Measurements from ENCODE around the gene ZCCHC14.

The ZCCHC14 gene

DNA sequence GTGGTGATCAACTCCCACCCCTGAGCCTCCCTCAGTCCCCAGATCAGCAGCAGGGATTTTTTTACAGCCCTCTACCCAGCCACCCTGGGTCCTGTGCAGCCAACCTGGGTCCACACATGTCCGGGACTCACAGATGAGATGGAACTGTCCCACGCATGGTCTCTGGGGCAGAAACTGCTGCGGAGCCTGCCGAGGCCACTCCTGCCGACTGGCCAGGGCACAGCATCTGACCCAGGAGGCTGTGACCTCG, 48.0 kb upstream of the ZCCHC14 start:
- Histone ChIP-seq H3F3A (ENCODE audit: control insufficient read depth, insufficient read depth) (no peaks in the 10 kb centered on the region), H3K9me2 (replicated peaks; ENCODE audit: control insufficient read depth, low read length) (no peaks in the 10 kb centered on the region), H3K79me2 (ENCODE audit: control insufficient read depth, low read length) (no peaks in the 10 kb centered on the region), H3K27ac (ENCODE audit: low read depth, low read length) (no peak overlapping the region), H3K4me2 (ENCODE audit: low read length) (no peak overlapping the region), H4K20me1 (ENCODE audit: control insufficient read depth, insufficient read depth, low read depth, low read length) (no peaks in the 10 kb centered on the region), H3K4me3 (ENCODE audit: low read length) (no peak overlapping the region), H3K4me1 (ENCODE audit: control insufficient read depth, low read length) (no peaks in the 10 kb centered on the region), H3K36me3 (ENCODE audit: control insufficient read depth, low read length) (no peaks in the 10 kb centered on the region), H3K27me3 (ENCODE audit: control insufficient read depth, low read length) (peaks cover 9% of the 10 kb centered on the region; the same call in 1 of the 2 replicates), H3K9me3 (ENCODE audit: control insufficient read depth, insufficient read depth, low read length) (no peaks in the 10 kb centered on the region)
- TF ChIP-seq, protein P1, sequence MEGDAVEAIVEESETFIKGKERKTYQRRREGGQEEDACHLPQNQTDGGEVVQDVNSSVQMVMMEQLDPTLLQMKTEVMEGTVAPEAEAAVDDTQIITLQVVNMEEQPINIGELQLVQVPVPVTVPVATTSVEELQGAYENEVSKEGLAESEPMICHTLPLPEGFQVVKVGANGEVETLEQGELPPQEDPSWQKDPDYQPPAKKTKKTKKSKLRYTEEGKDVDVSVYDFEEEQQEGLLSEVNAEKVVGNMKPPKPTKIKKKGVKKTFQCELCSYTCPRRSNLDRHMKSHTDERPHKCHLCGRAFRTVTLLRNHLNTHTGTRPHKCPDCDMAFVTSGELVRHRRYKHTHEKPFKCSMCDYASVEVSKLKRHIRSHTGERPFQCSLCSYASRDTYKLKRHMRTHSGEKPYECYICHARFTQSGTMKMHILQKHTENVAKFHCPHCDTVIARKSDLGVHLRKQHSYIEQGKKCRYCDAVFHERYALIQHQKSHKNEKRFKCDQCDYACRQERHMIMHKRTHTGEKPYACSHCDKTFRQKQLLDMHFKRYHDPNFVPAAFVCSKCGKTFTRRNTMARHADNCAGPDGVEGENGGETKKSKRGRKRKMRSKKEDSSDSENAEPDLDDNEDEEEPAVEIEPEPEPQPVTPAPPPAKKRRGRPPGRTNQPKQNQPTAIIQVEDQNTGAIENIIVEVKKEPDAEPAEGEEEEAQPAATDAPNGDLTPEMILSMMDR (IDR thresholded peaks at IDR 0.05; ENCODE audit: low read depth, low read length, poor library complexity, severe bottlenecking) = no peak
- no peak for TF ChIP-seq EZH2phosphoT487 (IDR thresholded peaks at IDR 0.05; ENCODE audit: borderline replicate concordance, low read length)

DNA sequence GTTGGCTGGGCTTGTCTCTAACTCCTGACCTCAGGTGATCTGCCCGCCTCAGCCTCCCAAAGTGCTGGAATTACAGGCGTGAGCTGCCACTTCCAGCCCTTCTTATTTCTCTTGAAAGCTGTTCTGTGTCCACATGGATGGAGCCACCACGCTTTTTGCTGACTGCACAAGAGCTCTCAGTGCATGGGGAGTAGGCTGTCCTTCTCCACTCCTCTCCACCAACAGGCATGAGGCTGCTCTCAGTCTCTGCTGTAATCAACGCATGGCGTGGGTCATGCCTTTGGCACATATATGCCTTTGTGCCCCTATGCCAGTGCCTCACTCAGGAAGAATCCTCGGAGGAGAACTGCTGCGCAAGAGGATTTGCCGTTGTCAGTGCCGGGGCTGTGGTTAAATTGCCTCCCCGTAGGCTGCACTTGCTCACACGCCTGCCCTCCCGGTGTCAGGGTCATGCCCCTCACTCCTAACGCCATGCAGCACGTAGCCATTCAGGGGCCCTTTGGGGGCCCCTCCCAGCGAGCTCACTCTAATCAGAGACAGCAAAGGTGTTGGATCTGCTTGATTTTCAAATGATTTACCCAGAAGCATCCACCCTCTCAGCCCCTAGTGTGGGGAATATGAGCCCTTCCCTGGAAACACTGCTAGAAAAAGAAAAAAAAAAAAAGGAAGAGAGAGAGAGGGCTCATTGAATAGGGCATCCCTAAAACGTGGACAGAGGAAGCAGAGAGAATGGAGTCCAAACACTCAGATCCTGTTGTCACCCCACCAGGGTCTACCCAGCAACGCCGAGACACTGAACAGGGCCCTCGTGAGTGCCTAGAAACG, 47.5 kb upstream of the ZCCHC14 start:
- Histone ChIP-seq H3K4me3 (ENCODE audit: low read length) (no peak overlapping the region), H3K9me3 (ENCODE audit: control insufficient read depth, insufficient read depth, low read length) (no peaks in the 10 kb centered on the region), H3K9me2 (replicated peaks; ENCODE audit: control insufficient read depth, low read length) (no peaks in the 10 kb centered on the region), H3K36me3 (ENCODE audit: control insufficient read depth, low read length) (no peaks in the 10 kb centered on the region), H3K4me1 (ENCODE audit: control insufficient read depth, low read length) (no peaks in the 10 kb centered on the region), H3K4me2 (ENCODE audit: low read length) (no peak overlapping the region), H3K79me2 (ENCODE audit: control insufficient read depth, low read length) (no peaks in the 10 kb centered on the region), H3K27ac (ENCODE audit: low read depth, low read length) (no peak overlapping the region), H4K20me1 (ENCODE audit: control insufficient read depth, insufficient read depth, low read depth, low read length) (no peaks in the 10 kb centered on the region), H3K27me3 (ENCODE audit: control insufficient read depth, low read length) (peaks cover 13% of the 10 kb centered on the region; the same call in 1 of the 2 replicates), H3F3A (ENCODE audit: control insufficient read depth, insufficient read depth) (no peaks in the 10 kb centered on the region)
- TF ChIP-seq, protein P1 (IDR thresholded peaks at IDR 0.05; ENCODE audit: low read depth, low read length, poor library complexity, severe bottlenecking) = no peak
- no peak for TF ChIP-seq EZH2phosphoT487 (IDR thresholded peaks at IDR 0.05; ENCODE audit: borderline replicate concordance, low read length)

DNA sequence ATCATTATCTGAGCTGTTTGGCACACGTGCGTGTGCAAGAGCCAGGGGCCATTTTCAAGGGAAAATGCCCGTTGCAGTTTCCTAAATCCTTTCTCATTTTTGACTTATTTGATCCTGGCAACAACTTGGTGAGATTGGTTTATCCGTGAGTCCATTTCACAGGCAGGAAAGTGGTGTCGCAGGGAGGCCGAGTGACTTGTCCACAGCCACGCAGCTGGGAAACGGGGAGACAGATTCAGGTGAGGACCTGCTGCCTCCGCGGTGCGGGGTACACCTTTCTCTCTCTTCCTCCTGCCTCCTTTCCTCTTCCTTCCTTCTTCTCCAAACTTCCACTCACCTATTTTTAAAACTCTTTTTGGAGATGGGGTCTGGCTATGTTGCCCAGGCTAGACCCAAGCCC, 46.3 kb upstream of the ZCCHC14 start:
- Histone ChIP-seq H3K4me3 (ENCODE audit: low read length) (no peak overlapping the region), H3K4me1 (ENCODE audit: control insufficient read depth, low read length) (no peaks in the 10 kb centered on the region), H3K27me3 (ENCODE audit: control insufficient read depth, low read length) (peaks cover 8% of the 10 kb centered on the region; the same call in 1 of the 2 replicates), H3K27ac (ENCODE audit: low read depth, low read length) (no peak overlapping the region), H3K36me3 (ENCODE audit: control insufficient read depth, low read length) (no peaks in the 10 kb centered on the region), H3K9me3 (ENCODE audit: control insufficient read depth, insufficient read depth, low read length) (no peaks in the 10 kb centered on the region), H3K79me2 (ENCODE audit: control insufficient read depth, low read length) (no peaks in the 10 kb centered on the region), H4K20me1 (ENCODE audit: control insufficient read depth, insufficient read depth, low read depth, low read length) (no peaks in the 10 kb centered on the region), H3K4me2 (ENCODE audit: low read length) (no peak overlapping the region), H3K9me2 (replicated peaks; ENCODE audit: control insufficient read depth, low read length) (no peaks in the 10 kb centered on the region), H3F3A (ENCODE audit: control insufficient read depth, insufficient read depth) (no peaks in the 10 kb centered on the region)
- TF ChIP-seq EZH2phosphoT487 (IDR thresholded peaks at IDR 0.05; ENCODE audit: borderline replicate concordance, low read length) = no peak
- TF ChIP-seq, protein P1 (IDR thresholded peaks at IDR 0.05; ENCODE audit: low read depth, low read length, poor library complexity, severe bottlenecking) = no peak

All from DOHH2 (cell line).